Small intestine (tissue), 7 donors: Measurements from ENCODE around the gene PEX11G. TPM values are rescaled to one million over a fixed set of nuclear protein-coding genes. Genes with fewer than 3 reads are reported as not detected.
"Not testable (repeated sequence)": the region's sequence is repeated elsewhere in the genome, so short reads cannot be mapped to it uniquely, and the experiment has no call there.

Source experiments
- DNase-seq, 2 donors: peaks; one replicate each; pipeline versions ENCODE4 v3.0.0 to v3.0.0-alpha.2; 2013
- FAIRE-seq: peaks from 2 replicates; lab custom pipeline; 2012; peaks lifted over from hg19 to GRCh38; lab: Jason Lieb, UNC
- H3K27ac ChIP-seq, 3 donors: one replicate each; pipeline ENCODE4 v1.5.1; 2013; ENCODE audit warnings: low read length in 2 of 3, mild to moderate bottlenecking in 2 of 3, control low read depth in 1 of 3, inconsistent platforms in 1 of 3, low read depth in 1 of 3, moderate library complexity in 1 of 3
- H3K27me3 ChIP-seq, 3 donors: one replicate each; pipeline ENCODE4 v1.6.1; 2013; ENCODE audit warnings: low read length in 3 of 3, inconsistent platforms in 1 of 3; ENCODE audit not compliant: control insufficient read depth in 3 of 3, insufficient read depth in 3 of 3
- H3K36me3 ChIP-seq, 3 donors: one replicate each; pipeline ENCODE4 v1.6.1; 2013; ENCODE audit warnings: low read length in 3 of 3, inconsistent platforms in 1 of 3, low read depth in 1 of 3, mild to moderate bottlenecking in 1 of 3, moderate library complexity in 1 of 3; ENCODE audit not compliant: control insufficient read depth in 3 of 3, insufficient read depth in 2 of 3
- H3K4me1 ChIP-seq, 3 donors: one replicate each; pipeline ENCODE4 v1.6.1; 2013; ENCODE audit warnings: low read length in 2 of 3, inconsistent platforms in 1 of 3, low read depth in 1 of 3, mild to moderate bottlenecking in 1 of 3, moderate library complexity in 1 of 3; ENCODE audit not compliant: control insufficient read depth in 3 of 3, insufficient read depth in 2 of 3
- H3K4me3 ChIP-seq, 3 donors: one replicate each; pipeline ENCODE4 v1.5.1; 2013; ENCODE audit warnings: low read length in 3 of 3, control low read depth in 1 of 3, inconsistent platforms in 1 of 3, low read depth in 1 of 3, mild to moderate bottlenecking in 1 of 3, moderate library complexity in 1 of 3
- H3K9me3 ChIP-seq, 2 donors: one replicate each; pipeline ENCODE4 v1.6.1; 2013; ENCODE audit warnings: low read depth in 1 of 2, low read length in 1 of 2; ENCODE audit not compliant: control insufficient read depth in 2 of 2, insufficient read depth in 1 of 2
- WGBS, 3 donors: extraction: QIAGEN DNeasy Blood & Tissue Kit; methylation state at CpG; one replicate each; pipeline ENCODE4 v1.1.7; 2013; 5-methylcytosine and 5-hydroxymethylcytosine counted together
- polyA plus RNA-seq, 4 donors: library from polyadenylated mRNA; stranded (reverse) in 3 of 4; unstranded in 1 of 4; fragments of 200-250 nt in 3 of 4; fragments of 120-200 nt in 1 of 4; gene quantifications; one replicate each; pipeline versions ENCODE4 v1.2.1 to v1.2.3, GENCODE V29; 2013
- donor health status: healthy with polysubstance abuse.
- donor health status: control.
- donor health status: control.
- donor health status: Bipolar disorder and iron deficiency.
- donor health status: healthy.

PEX11G gene
- polyA plus RNA-seq, 4 donors: 9.2 to 19.9 (median 14.4) TPM

DNA sequence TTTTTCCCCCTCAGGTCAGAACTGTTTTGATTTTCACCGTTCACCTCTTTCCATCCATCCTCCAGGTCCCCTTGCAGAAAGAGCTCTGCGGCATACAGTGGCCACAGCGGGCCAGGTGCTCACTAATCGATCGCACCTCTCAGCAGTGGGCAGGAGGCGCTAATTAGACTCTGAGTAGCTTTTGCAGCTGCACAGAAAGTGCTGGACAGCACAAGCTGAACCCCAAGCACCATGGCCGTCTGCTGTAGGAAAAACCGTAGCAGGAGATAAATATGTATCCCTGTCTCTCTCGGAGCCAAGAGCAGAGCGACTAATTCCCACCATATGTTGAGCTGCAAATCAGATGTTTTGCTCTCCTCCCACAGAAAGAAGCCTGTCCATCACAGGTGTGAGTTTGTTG lies 54.4 kb downstream of the PEX11G start:
- 95 to 98% (median 96%) methylated on average over 10 of the region's 10 CpGs for WGBS, 3 donors
- FAIRE-seq (no peak), DNase-seq (no peak)
- Histone ChIP-seq H3K4me1 (no peaks in the 10 kb centered on the region), H3K4me3 (no peak overlapping the region), H3K36me3 (peaks cover 0 to 41% (median 0%) of the 10 kb centered on the region in 3 donors), H3K27ac (no peak overlapping the region), H3K9me3 (no peaks in the 10 kb centered on the region), H3K27me3 (no peaks in the 10 kb centered on the region)

DNA sequence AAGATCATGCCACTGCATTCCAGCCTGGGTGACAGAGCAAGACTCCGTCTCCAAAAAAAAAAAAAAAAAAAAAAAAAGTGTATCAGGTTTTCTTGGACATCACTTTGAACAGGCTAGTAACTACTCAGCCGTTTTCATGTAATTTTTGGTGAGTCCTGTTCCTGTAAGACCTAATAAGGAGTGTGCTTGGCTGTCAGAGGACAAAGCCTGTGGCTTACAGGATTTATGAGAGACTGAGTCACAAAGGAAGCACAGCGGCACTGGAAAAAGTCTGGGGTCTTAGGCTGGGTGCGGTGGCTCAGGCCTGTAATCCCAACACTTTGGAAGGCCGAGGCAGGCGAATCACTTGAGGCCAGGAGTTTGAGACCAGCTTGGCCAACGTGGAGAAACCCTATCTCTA lies 55.4 kb downstream of the PEX11G start:
- not testable (repeated sequence) for DNase-seq, H3K9me3 ChIP-seq, H3K27ac ChIP-seq, H3K4me1 ChIP-seq, H3K27me3 ChIP-seq, H3K4me3 ChIP-seq, FAIRE-seq
- peaks cover 0 to 39% (median 0%) of the 10 kb centered on the region in 3 donors for H3K36me3 ChIP-seq
- 88 to 95% (median 91%) methylated on average over 6 to 7 of the region's 7 CpGs for WGBS, 3 donors

DNA sequence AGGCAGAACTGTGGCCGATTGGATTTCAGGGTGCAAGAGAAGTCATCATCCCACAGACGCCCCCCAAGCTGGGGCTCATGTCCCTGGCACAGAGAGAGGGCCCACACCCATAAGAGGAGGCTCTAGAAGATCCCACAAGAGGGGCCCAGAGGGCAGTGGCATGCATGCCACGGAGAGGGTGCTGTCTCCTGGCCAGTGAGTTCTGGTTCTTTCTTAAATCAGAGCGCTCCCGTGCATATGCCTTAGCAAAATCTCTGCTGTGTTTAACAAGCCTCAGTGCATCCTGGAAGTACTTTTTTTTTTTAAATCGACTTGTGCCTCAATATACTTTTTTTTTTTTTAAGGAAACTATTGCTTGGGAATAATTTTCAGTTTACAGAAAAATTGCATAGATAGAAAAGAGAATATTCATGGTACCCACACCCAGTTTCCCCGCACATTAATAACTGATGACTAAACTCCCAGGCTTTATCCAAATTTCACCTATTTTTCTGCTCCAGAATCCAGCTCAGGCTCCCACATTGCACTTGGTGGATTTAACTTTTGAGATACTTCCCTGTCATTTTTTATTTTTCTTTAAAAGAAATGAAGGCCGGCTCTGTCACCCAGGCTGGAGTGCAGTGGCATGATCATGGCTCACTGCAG lies 59.1 kb downstream of the PEX11G start:
- WGBS, 3 donors: 78 to 81% (median 79%) methylated on average over 8 of the region's 8 CpGs
- no peaks in the 10 kb centered on the region for H3K27me3 ChIP-seq
- FAIRE-seq (no peak), DNase-seq (no peak)
- no peak overlapping the region for H3K27ac ChIP-seq
- H3K4me1 ChIP-seq: peaks cover 0 to 26% (median 4%) of the 10 kb centered on the region in 3 donors
- H3K4me3 ChIP-seq: no peak overlapping the region
- no peaks in the 10 kb centered on the region for H3K9me3 ChIP-seq
- H3K36me3 ChIP-seq: peaks cover 0 to 36% (median 0%) of the 10 kb centered on the region in 3 donors

DNA sequence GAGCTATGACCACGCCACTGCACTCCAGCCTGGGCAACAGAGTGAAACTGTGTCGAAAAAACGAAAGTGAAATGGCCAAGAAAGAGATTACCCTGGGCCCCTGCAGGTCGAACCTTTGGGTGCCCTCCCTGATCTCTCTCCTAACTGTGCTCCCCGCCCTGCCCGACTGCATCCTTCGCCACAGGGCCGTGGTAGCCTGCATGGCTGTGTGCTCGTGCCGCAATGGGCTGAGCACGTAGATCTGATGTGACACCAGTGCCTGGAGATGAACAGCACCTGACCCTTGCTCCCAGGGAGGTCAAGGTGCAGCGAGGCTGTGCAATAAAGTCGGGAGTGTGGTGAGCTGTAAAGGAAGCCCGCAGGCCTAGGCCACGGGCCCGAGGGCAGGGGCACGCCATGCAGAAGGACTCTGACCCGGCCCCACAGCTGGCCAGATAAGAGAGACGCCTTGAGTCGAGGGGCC lies 60.2 kb downstream of the PEX11G start:
- no peak for FAIRE-seq

DNA sequence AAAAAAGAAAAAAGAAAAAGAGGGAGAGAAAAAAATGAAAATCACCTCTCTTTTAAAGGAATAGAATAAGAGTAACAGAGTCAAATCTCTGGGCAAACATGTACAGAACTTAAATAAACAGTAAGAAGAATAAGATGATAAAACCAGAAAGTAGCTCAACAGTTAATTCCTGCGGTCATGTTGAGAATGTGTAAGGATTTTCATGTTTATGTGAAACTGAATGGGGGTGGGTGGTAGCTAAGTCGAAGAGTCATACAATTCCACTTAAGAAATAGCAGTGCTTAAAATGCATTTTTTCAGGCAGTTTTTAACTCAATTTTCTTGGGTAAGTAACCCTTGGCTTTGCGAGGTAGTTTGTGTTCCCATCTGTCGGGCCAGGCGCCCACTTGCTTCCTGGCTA lies 60.9 kb downstream of the PEX11G start:
- no peak for FAIRE-seq
- no peak for DNase-seq
- Histone ChIP-seq H3K36me3 (peaks cover 0 to 41% (median 0%) of the 10 kb centered on the region in 3 donors), H3K27me3 (no peaks in the 10 kb centered on the region), H3K27ac (peak overlapping the region in 2 of 3 donors; percentile 56 to 81), H3K4me1 (peaks cover 0 to 26% (median 4%) of the 10 kb centered on the region in 3 donors), H3K9me3 (no peaks in the 10 kb centered on the region), H3K4me3 (no peak overlapping the region)
- 59 to 82% (median 67%) methylated on average over 5 of the region's 5 CpGs for WGBS, 3 donors

More for the DNA sequence above, 60.2 kb downstream of the PEX11G start:
- H3K27ac ChIP-seq: peak overlapping the region; percentile 8 to 66 (median 61)
- H3K36me3 ChIP-seq: peaks cover 0 to 39% (median 0%) of the 10 kb centered on the region in 3 donors
- H3K4me3 ChIP-seq: no peak overlapping the region
- WGBS, 3 donors: 27 to 68% (median 34%) methylated on average over 19 to 20 of the region's 20 CpGs
- H3K9me3 ChIP-seq: no peaks in the 10 kb centered on the region
- DNase-seq: peak; percentile 83 to 96
- no peaks in the 10 kb centered on the region for H3K27me3 ChIP-seq
- H3K4me1 ChIP-seq: peaks cover 0 to 26% (median 4%) of the 10 kb centered on the region in 3 donors

DNA sequence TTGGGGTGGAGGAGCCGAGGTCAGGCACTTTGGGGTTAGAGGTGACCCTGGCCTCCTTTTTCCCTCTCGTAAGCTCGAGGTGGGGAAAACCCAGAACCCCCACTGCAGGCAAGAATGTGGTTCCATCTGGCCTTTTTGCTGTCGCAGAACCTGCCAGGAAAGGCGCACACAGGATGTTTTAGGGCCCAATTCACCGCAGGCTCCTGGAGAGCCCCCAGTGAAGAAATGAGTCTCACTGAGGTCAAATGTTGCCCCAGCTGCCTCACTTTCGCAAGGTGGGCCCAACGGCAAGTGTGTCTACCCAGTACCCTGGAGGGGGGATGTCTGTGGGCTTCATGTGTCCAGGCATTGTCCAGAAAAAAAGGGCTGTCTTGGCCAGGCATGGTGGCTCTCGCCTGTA lies 61.8 kb downstream of the PEX11G start:
- DNase-seq: no peak
- no peak for FAIRE-seq
- peaks cover 0 to 41% (median 0%) of the 10 kb centered on the region in 3 donors for H3K36me3 ChIP-seq
- no peaks in the 10 kb centered on the region for H3K9me3 ChIP-seq
- 70 to 83% (median 78%) methylated on average over 9 of the region's 9 CpGs for WGBS, 3 donors
- no peak overlapping the region for H3K4me3 ChIP-seq
- no peak overlapping the region for H3K27ac ChIP-seq
- H3K27me3 ChIP-seq: no peaks in the 10 kb centered on the region
- peaks cover 0 to 26% (median 4%) of the 10 kb centered on the region in 3 donors for H3K4me1 ChIP-seq

Other genes with a start within 250 kb of the PEX11G start
- 10 to 100 TPM; 10.6 to 34.4 (median 16.0) TPM for gene INSR, start 194.6 kb downstream of the PEX11G start, polyA plus RNA-seq
- 10 to 100 TPM; 22.6 to 31.1 (median 24.0) TPM for gene ARHGEF18, start 140.1 kb downstream of the PEX11G start, polyA plus RNA-seq
- gene ZNF358, start 27.1 kb upstream of the PEX11G start, polyA plus RNA-seq: 10 to 100 TPM; 37.3 to 77.5 (median 71.9) TPM
- gene MCOLN1, start 33.6 kb upstream of the PEX11G start, polyA plus RNA-seq: 10 to 100 TPM; 17.6 to 21.1 (median 18.8) TPM
- gene PNPLA6, start 46.7 kb upstream of the PEX11G start, polyA plus RNA-seq: 100 to 1,000 TPM in 1 of 4 donors, 10 to 100 TPM in 3; 42.4 to 120 (median 78.4) TPM
- gene CAMSAP3, start 106.8 kb upstream of the PEX11G start, polyA plus RNA-seq: 10 to 100 TPM; 32.4 to 87.4 (median 73.5) TPM
- 10 to 100 TPM; 24.3 to 31.8 (median 29.3) TPM for gene XAB2, start 140.5 kb upstream of the PEX11G start, polyA plus RNA-seq
- gene PET100, start 140.8 kb upstream of the PEX11G start, polyA plus RNA-seq: 100 to 1,000 TPM in 2 of 4 donors, 10 to 100 TPM in 2; 43.7 to 149 (median 104) TPM
- gene PCP2, start 144.7 kb upstream of the PEX11G start, polyA plus RNA-seq: 1 to 10 TPM in 3 of 4 donors, under 1 TPM in 1; 0.63 to 7.3 (median 2.3) TPM
- gene STXBP2, start 148.1 kb upstream of the PEX11G start, polyA plus RNA-seq: 100 to 1,000 TPM in 3 of 4 donors, 10 to 100 TPM in 1; 95.2 to 271 (median 181) TPM
- 10 to 100 TPM in 1 of 4 donors, 1 to 10 TPM in 1, under 1 TPM in 1, not detected in 1; 0.78 to 10.2 (median 8.1) TPM for gene RETN, start 180.0 kb upstream of the PEX11G start, polyA plus RNA-seq
- 1 to 10 TPM in 1 of 4 donors, under 1 TPM in 3; 0.03 to 1.4 (median 0.48) TPM for gene MCEMP1, start 188.1 kb upstream of the PEX11G start, polyA plus RNA-seq
- gene TRAPPC5, start 191.8 kb upstream of the PEX11G start, polyA plus RNA-seq: 100 to 1,000 TPM in 2 of 4 donors, 10 to 100 TPM in 2; 47.9 to 166 (median 95.4) TPM
- under 1 TPM in 2 of 4 donors, not detected in 2; 0.27 to 0.90 TPM for gene FCER2, start 213.1 kb upstream of the PEX11G start, polyA plus RNA-seq
- gene CLEC4G, start 243.1 kb upstream of the PEX11G start, polyA plus RNA-seq: 1 to 10 TPM in 1 of 4 donors, under 1 TPM in 2, not detected in 1; 0.18 to 1.9 (median 0.73) TPM